Lung (tissue), 12 donors: ENCODE results near the gene GAK. TPM values are rescaled to one million over a fixed set of nuclear protein-coding genes. Genes with fewer than 3 reads are reported as not detected.

Experiments
- ATAC-seq: fragments of 200-7000 bp; cut with Tn5 transposase; one replicate; pipeline ENCODE4 v1.9.1; 2020; ENCODE audit warnings: moderate number of reproducible peaks; ENCODE audit not compliant: insufficient read depth, low FRiP score
- DNase-seq, 3 donors: peaks; one replicate each; pipeline ENCODE4 v3.0.0-alpha.2; 2013 to 2017
- H3K27ac ChIP-seq, 2 donors: one replicate each; pipeline ENCODE4 v1.5.1; 2013; ENCODE audit warnings: mild to moderate bottlenecking in 2 of 2, moderate library complexity in 2 of 2, control low read depth in 1 of 2, inconsistent platforms in 1 of 2, low read depth in 1 of 2, low read length in 1 of 2
- H3K27me3 ChIP-seq, 3 donors: one replicate each; pipeline ENCODE4 v1.5.1; 2013; ENCODE audit warnings: low read length in 2 of 3; ENCODE audit not compliant: control insufficient read depth in 3 of 3, insufficient read depth in 3 of 3
- H3K36me3 ChIP-seq, 4 donors: one replicate each; pipeline ENCODE4 v1.5.1; 2013; ENCODE audit warnings: low read length in 4 of 4, mild to moderate bottlenecking in 1 of 4, moderate library complexity in 1 of 4; ENCODE audit not compliant: control insufficient read depth in 4 of 4, insufficient read depth in 4 of 4
- H3K4me1 ChIP-seq, 5 donors: one replicate each; pipeline ENCODE4 v1.5.1; 2013; ENCODE audit warnings: low read length in 5 of 5, mild to moderate bottlenecking in 2 of 5, moderate library complexity in 1 of 5; ENCODE audit not compliant: control insufficient read depth in 5 of 5, insufficient read depth in 5 of 5
- H3K4me3 ChIP-seq: one replicate; pipeline ENCODE4 v1.5.1; 2013; ENCODE audit warnings: mild to moderate bottlenecking, control low read depth, moderate library complexity
- H3K9ac ChIP-seq, 2 donors: one replicate each; pipeline ENCODE4 v1.5.1; 2013; ENCODE audit warnings: low read length in 2 of 2, control low read depth in 1 of 2; ENCODE audit not compliant: insufficient read depth in 1 of 2
- H3K9me3 ChIP-seq, 4 donors: one replicate each; pipeline ENCODE4 v1.5.1; 2013; ENCODE audit warnings: low read length in 3 of 4, mild to moderate bottlenecking in 1 of 4, moderate library complexity in 1 of 4; ENCODE audit not compliant: control insufficient read depth in 4 of 4, insufficient read depth in 3 of 4
- WGBS, 2 donors: extraction: QIAGEN DNeasy Blood & Tissue Kit; methylation state at CpG; one replicate each; pipeline ENCODE4 v1.1.7; 2013; 5-methylcytosine and 5-hydroxymethylcytosine counted together
- polyA plus RNA-seq, 2 donors: library from polyadenylated mRNA; stranded (reverse); fragments of 200-250 nt; gene quantifications; one replicate each; pipeline ENCODE4 v1.2.1, GENCODE V29; 2013
- total RNA-seq, 2 donors: library from RNA; depleted of rRNA in 1 of 2; stranded (reverse); fragments of >200 nt in 1 of 2; gene quantifications; one replicate each; pipeline ENCODE4 v1.2.1, GENCODE V29; 2014 to 2021
- TF ChIP-seq, protein P1 (sequence below): IDR thresholded peaks from 2 replicates; pipeline ENCODE4 v1.5.1; 2012; ENCODE audit warnings: mild to moderate bottlenecking; ENCODE audit errors: control extremely low read depth, extremely low read depth
- donor health status: control.
- donor health status: control.
- donor health status: Bipolar disorder and iron deficiency.
- donor health status: healthy.
- donor health status: DM: yes; HTN: yes; CAD: no.

Gene GAK
- total and polyA plus RNA-seq, 4 donors, result 101 to 178 (median 137) TPM

DNA sequence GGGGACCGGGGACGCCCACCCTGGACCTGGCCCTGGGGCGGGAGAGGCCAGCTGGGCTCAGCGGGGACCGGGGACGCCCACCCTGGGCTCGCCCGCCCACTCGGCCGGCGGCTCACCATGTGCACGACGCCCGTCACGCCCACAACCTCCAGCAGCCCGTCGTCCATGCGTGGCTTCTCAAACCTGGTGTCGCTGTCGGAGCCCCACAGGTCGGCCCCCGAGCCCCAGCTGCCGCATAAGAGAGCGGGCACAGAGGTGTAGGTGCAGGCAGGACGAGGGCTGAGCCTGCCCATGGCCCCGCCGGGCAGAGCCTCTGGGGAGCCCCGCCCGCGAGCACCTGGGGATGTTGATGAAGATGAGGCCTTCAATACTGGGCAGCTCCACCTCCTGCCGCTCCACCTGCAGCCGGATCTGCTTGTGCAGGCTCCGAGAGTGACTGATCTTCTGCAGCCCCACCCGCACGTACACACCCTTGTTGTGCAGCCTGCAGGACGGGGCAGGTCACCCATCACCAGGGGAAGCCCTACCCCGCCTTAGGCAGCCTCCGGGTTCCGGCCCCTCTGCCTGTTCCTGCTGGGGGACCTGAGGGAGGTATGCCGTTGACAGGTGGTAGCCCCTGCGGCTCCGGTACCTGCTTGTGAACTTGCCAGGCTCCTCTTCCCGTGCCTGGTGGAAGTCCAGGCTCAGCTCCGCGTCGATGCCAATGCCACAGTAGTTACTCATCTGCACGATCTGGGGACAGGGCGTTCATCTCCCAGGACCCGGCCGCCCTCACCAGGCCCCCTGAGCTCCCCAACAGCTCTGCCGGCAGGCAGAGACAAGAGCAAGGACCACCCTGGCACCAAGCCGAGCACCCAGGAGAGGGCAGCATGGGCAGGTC is 29.5 kb upstream of the GAK start:
- TF ChIP-seq, protein P1, sequence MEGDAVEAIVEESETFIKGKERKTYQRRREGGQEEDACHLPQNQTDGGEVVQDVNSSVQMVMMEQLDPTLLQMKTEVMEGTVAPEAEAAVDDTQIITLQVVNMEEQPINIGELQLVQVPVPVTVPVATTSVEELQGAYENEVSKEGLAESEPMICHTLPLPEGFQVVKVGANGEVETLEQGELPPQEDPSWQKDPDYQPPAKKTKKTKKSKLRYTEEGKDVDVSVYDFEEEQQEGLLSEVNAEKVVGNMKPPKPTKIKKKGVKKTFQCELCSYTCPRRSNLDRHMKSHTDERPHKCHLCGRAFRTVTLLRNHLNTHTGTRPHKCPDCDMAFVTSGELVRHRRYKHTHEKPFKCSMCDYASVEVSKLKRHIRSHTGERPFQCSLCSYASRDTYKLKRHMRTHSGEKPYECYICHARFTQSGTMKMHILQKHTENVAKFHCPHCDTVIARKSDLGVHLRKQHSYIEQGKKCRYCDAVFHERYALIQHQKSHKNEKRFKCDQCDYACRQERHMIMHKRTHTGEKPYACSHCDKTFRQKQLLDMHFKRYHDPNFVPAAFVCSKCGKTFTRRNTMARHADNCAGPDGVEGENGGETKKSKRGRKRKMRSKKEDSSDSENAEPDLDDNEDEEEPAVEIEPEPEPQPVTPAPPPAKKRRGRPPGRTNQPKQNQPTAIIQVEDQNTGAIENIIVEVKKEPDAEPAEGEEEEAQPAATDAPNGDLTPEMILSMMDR, result no peak
- no peaks in the 10 kb centered on the region for H3K27me3 ChIP-seq
- no peak overlapping the region for H3K27ac ChIP-seq
- DNase-seq, result peak in 1 of 3 donors; percentile 9
- no peak overlapping the region for H3K9ac ChIP-seq
- no peak for ATAC-seq
- peaks cover 0 to 73% (median 0%) of the 10 kb centered on the region in 4 donors for H3K36me3 ChIP-seq
- no peaks in the 10 kb centered on the region for H3K4me1 ChIP-seq
- no peaks in the 10 kb centered on the region for H3K9me3 ChIP-seq
- no peak overlapping the region for H3K4me3 ChIP-seq
- 95% methylated on average over 44 to 52 of the region's 52 CpGs for WGBS, 2 donors

DNA sequence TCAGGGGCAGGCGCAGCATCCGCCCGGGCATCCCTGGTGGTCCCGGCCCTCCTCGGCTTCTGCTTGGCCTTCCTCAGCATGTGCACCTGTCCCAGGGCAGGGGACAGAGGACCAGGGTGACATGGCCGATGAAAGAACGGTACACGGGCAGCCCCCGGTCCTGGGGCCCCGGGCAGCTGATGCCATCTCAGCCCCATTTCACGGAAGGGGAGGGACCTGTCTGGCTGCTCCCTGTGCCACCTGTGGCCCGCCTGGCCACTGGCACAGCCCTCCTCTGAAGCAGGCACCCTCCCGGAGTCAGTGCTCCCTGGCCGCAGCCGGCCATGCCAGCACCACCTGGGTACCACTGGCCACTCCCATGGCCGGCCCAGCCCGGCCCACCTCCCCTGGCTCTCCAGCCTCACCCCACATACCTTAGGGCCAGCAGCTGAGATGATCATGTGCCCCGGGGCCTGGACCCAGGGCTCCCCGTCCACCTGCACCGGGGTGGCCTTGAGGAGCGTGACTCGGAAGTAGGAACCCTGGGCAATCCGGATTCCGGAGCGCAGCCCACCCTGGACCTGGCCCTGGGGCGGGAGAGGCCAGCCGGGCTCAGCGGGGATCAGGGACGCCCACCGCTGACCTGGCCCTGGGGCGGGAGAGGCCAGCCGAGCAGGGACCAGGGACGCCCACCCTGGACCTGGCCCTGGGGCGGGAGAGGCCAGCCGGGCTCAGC is 28.7 kb upstream of the GAK start:
- 94 to 95% methylated on average over 33 to 35 of the region's 35 CpGs for WGBS, 2 donors
- H3K4me3 ChIP-seq, result no peak overlapping the region
- no peaks in the 10 kb centered on the region for H3K4me1 ChIP-seq
- DNase-seq, result peak in 1 of 3 donors; percentile 8
- no peaks in the 10 kb centered on the region for H3K9me3 ChIP-seq
- TF ChIP-seq, protein P1, result no peak
- H3K36me3 ChIP-seq, result peaks cover 0 to 67% (median 0%) of the 10 kb centered on the region in 4 donors
- H3K27ac ChIP-seq, result no peak overlapping the region
- no peaks in the 10 kb centered on the region for H3K27me3 ChIP-seq
- H3K9ac ChIP-seq, result no peak overlapping the region
- no peak for ATAC-seq

DNA sequence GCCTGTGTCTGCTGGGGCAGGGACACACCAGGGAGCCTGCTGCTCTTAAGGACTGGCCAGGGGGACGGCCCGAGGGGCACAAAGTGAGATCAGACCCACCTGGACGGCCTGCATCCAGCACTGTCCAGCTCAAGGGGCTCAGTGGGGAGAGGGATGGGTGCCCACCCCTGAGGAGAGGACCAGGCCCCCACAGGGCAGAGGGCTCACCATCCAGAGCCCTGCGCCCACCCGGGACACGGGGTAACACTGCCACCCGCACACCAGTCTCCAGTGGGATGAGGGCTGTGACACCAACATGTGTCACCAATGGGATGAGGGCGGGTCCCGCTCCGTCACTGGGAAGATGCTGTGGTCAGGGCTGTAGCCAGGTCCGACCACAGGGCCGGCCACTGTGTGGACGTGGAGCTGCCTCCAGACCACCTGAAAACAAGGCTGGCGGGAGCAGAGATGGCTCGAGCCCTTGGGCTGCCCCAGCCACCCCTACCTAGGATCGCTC is 28.1 kb upstream of the GAK start:
- Histone ChIP-seq H3K4me1 (no peaks in the 10 kb centered on the region), H3K27ac (no peak overlapping the region), H3K4me3 (no peak overlapping the region), H3K9me3 (no peaks in the 10 kb centered on the region), H3K27me3 (no peaks in the 10 kb centered on the region), H3K36me3 (peaks cover 0 to 68% (median 0%) of the 10 kb centered on the region in 4 donors), H3K9ac (no peak overlapping the region)
- WGBS, 2 donors, result 89 to 91% methylated on average over 16 of the region's 16 CpGs
- TF ChIP-seq, protein P1, result no peak
- ATAC-seq (no peak), DNase-seq (peak in 1 of 3 donors; percentile 10)
